Limb (tissue), 2 donors: ENCODE measurements around the gene SGO2.
"Not testable (repeated sequence)": the region's sequence is repeated elsewhere in the genome, so short reads cannot be mapped to it uniquely, and the experiment has no call there.

Experiments
- DNase-seq, 2 donors: peaks; one replicate each; pipeline ENCODE4 v3.0.0-alpha.2; 2016; ENCODE audit errors: extremely low spot score in 2 of 2

The SGO2 gene

DNA sequence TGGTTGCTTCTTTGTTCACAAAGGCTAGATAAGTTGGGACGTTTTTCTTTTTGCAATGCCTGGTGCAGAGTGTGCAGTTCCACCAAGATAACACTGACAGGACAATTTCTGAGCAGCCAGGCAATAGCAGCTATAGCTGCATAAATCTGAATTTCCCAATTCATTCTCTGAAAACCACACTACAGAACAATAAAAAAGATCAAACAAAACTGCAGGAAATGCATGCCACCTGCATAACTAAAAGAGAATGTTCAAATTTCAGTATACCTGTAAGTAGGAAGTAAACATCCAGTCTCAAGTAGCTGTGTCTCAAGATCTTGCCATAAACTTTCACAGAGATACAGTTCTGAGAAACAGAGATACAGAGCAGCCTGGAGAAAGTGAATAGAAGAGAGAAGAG, 10.9 kb upstream of the SGO2 start:
- DNase-seq, result no peak

DNA sequence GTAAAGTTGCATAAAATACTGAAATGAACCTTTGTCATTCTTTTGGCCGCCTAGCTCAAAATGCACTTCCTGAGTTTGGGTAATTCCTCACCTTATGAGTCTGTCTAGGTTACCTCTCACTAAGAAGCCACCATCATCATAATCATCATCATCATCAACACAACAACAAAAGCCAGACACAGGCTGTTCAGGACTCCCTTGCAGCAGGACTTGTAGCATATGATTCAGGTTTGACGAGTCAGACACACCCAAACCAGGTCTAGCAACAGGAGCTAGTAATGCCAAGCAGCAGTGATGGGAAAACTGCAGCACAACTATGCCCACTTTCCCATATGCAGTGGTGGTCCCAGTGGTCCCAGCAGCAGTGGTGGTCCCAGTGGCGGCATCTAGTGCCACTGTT, 2.8 kb upstream of the SGO2 start:
- no peak for DNase-seq

DNA sequence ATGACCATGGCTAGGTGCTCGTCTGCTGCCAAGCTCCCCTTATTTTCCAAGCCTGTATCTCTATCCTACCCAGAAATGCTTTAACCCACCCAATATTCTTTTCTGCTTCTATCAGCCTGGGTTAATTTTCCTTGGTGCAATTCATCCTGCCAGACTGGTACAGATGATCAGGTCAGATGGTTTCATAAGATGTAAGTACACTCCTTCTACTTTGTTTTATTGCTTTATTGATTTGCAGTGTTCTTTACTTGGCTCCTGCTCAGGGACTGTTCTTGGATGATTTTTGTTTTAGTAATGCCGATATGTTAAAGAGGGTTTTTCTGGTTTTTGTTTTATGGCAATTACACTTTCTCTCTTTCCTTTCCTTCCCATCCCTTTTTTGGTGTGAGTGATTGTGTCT, 2.4 kb upstream of the SGO2 start:
- no peak for DNase-seq

DNA sequence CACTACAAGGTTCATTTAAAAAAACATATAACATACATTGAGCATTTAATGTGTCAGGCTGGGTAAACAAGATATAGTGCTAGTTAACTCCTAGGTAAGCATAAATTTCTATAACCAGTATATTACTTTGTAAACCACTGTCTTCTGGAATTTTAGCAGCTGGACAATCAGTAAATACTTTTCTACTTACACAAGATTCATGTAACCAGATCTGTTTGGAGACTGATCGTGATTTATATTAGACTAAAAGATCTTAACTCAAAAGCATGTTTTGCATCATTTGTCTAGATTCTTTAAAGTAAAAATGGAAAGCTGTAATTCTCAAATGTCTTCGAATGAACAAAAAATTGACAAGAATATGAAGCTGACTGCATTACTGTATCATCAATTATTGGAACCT, 941 bp upstream of the SGO2 start:
- no peak for DNase-seq

DNA sequence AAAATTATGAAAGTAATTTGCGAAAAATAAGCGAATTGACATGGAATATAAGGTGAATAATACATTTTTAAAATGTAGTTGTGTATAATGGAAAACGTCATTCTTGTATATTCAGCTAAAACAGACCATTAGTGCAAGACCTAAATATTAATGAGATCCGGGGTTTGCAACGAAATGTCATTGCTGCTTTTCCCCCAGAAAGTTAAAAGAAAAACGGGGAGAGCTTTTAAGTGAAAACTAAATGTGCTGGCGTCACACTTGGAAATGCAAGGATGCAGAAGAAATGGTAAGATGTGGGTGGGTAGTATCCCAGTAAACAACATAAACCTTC, 491 bp upstream of the SGO2 start:
- no peak for DNase-seq

DNA sequence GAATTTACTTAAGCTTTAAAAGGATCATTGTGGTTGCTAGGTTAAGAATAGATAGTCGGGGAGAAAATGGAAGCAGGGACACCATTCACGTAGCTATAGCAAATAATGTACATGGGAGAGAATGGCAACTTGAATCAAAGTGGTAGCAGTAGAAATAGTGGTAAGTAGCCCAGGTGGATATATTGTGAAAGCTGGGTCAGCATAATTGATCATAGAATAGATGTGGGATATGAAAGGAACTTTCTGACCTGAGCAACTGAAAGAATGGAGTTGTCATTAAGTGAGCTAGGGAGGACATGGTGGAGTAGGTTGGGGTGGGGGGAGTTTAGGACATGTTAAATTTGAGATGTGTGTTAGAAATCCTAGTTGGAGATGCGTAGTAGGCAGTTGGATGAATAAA, 2.2 kb downstream of the SGO2 start:
- DNase-seq, result no peak

DNA sequence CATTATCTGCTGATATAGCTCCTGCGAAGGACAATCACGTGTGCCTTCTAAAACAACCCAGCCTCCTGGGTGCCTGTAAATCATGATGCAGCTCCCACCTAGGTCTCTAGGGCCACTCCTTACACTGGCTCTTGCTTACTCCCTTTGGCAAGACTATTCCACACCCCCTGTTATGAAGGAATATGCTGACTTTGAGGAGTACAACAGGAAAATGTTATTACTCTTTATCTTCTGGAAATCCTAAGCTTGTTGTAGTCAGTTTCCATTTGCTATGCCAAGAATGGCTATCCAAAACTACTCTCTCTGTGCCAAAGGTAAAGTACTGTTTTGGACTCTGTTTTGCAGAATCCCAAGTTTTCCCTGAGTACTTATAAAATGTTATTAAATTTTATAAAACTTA, 7.7 kb downstream of the SGO2 start:
- no peak for DNase-seq

DNA sequence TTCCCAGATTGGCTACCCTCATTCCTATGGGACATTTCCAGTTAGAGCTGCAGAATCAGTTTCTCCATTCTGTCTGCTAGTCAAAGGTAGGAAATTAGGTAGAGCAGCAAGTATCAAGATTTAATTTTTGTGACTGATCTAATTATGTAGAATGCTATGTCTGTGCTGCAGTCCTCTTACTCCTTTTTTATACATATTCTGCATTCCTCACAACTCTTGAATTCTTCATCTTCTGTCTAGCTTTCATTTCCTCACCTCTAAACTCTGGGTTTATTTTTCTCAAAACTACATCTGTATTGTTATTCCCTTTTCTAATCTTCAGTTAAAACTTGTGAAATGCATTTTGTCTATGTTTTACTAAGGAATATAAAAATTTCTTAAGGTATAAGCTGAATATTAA, 8.6 kb downstream of the SGO2 start:
- DNase-seq, result no peak

DNA sequence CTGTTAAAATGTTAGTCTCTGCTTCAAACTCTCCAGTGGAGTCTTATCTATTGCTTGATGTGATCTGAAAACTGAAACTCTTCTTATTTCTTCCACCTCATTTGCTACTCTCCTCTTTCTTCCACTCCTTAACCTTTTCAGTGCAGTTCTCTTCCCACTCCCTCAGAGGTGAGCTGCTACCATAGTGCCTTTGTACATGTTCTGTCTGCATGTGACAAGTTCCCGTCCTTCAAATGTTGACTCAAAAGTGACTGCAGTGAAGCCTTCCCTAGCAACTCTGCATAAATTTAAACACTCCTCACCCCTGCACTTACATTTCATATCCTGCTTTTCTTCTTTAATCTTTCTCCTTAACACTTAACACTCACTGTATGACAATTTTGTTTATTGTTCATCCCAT, 12.1 kb downstream of the SGO2 start:
- no peak for DNase-seq

DNA sequence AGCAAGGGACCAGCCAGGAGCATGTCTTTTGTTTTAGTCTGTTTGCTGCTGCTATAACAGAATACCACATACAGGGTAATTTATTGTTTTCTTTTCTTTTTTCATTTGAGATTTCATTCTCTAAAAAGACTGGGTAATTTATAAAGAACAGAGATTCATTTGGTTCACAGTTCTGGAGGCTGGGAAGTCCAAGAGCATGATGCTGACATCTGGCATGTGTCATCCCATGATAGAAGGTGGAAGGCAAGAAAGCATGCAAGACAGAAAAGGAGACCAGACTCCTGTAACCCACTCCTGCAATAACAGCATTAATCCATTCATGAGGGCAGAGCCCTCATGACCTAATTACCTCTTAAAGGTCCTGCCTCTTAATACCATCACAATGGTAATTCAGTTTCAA, 14.8 kb downstream of the SGO2 start:
- DNase-seq, result no peak

DNA sequence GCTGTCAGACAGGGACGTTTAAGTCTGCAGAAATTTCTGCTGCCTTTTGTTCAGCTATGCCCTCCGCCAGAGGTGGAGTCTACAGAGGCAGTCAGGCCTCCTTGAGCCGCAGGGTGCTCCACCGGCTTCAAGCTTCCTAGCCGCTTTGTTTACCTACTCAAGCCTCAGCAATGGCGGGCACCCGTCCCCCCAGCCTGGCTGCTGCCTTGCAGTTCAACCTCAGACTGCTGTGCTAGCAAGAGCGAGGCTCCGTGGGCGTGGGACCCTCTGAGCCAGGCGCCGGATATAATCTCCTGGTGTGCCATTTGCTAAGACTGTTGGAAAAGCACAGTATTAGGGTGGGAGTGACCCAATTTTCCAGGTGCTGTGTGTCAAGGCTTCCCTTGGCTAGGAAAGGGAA, 40.6 kb downstream of the SGO2 start:
- DNase-seq, result not testable (repeated sequence)

DNA sequence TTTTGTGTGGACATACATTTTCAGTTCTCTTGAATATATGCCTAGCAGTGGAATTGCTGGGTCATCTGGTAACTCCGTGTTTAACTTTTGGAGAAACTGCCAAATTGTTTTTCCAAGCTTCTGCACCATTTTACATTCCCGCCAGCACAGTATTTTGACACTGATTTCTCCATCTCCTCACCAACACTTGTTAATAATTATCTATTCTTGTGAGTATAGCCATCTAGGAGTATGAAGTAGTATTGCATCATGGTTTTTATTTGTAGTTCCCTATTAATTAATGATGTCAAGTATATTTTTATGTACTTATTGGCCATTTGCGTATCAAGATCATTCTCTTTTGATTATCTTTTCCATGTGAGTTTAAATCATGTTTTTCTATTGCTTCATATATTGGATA, 41.9 kb downstream of the SGO2 start:
- no peak for DNase-seq

DNA sequence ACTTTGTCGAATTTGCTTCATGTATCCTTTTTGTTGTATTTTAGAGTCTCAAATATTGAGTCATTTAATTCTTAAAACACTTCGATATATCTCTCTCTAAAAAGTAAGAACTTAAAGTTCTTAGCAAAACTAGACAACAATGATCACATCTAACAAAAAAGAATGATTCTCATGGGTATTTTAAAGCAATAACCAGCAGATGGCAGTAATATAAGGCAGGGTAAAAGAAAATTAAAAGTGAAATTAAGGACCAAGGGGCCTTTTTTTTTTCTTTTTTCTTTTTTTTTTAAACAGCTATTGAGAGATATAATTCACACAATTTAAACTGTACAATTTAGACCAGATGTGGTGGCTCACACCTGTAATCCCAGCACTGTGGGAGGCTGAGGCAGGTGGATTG, 50.0 kb downstream of the SGO2 start:
- no peak for DNase-seq

DNA sequence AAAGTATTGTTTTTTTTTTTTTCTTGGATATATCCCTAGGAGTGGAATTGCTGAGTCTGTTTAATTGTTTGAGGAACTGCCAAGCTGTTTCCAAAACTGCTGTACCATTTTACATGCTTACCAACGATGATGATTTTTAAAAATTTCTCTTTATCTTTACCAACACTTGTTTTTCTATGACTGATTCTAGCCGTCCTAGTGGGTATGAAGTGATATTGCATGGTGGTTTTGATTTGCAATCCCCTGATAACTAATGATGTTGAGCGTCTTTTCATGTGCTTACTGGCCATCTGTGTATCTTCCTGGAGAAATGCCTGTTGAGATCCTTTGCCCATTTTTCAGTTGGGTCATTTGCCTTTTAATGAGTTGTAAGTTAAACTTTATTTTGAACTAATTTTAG, 51.0 kb downstream of the SGO2 start:
- no peak for DNase-seq

DNA sequence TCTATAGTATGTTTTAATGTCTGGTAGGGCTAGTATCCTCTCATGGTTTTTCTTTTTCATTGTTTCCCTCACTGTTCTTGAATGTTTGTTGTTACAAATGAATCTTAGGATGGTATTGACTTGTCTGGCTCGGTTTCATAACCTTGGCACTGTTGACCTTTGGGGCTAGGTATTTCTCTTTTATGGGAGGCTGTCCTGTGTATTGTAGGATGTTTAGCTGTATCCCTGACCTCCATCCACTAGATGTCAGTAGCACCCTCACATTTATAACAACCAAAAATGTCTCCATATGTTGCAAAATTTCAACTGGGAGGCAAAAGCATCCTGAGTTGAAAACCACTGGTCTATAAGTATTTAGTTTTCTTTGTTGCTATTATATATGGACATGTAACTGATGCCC, 52.8 kb downstream of the SGO2 start:
- DNase-seq, result no peak

DNA sequence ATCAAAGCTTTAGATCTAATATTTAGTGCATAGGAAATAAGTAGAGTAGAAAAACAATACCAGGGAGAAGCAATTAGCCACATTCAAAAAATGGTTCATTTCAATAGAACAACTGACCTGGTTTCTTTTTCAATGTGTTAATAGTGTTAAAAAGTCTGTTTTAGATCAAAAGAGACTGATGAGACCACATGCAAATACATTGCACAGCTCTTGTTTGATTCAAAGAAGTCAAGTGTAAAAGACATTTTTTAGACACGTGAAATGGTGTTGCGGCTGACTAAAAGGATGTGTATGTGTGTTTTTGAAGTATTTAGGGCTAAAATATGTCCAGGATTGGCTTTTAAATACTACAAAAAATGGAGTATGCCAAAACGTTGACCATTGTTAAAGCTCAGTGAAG, 58.6 kb downstream of the SGO2 start:
- DNase-seq, result no peak

DNA sequence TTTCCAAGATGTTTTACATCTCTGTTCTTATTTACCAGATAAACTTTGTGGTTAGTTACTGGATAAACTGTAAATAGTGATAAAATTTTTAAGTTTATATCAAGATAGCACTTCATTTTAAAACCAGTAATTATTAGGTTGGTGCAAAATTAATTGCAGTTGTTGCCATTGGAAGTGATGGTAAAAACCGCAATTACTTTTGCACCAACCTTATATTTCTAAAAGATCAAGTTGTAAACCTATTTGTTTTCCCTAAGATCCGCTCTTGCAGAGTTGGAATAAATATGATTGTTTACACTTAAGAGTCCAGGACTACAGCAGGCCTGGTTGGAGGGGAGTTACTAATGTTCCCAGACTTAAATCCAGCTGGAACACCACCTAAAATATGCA, 59.3 kb downstream of the SGO2 start:
- no peak for DNase-seq

DNA sequence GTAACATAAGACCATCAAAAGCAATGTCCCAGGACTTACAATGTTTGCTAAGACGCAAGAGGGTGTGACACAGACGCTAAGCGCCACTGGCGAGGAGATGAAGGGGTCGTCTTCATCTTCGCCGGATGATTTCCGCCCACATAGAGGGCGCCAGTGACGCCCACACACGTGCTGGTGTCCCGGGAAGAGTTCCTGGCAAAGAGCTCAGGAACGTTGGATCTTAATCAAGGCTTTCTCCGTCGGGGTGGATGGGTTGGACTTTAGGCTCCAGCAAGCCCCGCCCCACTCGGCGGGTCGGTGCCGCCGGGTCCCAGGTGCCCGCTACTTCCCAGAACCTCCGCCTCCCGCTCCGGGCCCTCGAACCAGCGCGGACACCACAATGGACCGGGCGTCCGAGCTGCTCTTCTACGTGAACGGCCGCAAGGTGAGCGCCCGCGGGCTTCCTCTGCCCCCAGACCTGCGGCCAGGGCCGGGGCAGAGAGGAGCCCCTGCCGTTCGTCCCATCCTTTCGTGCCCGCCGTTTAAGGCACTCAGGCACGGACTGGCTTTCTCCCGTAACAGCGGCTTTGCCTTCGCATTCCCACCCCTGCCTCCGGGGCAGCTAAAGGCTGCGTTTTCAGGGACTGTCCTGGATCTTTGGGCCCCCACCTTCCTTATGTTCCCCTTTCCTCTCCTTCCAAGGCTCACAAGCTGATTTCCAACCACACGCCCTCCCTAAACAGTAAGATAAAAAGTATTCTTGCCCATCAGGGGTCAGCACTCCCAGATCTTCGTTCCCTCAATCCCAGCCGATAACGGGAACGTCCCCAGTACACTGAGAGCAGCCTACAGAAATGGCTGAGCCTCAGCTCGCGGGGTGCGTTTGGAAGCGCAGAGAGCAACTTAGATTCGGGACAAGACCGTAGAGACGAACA, 60.0 kb downstream of the SGO2 start, which contains the start of gene AOX1:
TSS of gene AOX1 (plus strand) at position 285 of the 914 bp plus-strand sequence. CDS start at position 380, 95 bp downstream.
- peak; percentile 55 to 70 for DNase-seq

DNA sequence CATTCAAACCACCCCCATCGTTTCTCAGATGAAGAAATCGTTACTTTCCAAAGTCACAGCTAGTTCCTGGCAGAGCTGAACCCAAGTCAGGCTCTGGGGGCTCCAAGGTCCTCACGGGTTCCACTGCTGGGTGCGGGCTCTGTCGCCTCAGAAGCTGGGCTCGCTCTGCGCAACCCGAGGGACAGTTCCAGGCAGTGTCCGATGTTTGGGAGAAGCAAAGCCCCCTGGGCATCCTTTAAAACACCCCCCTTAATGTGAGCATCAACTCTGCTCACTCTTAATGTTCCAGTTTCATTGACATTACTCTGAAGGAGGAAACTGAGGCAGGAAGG, 60.6 kb downstream of the SGO2 start:
- no peak for DNase-seq

DNA sequence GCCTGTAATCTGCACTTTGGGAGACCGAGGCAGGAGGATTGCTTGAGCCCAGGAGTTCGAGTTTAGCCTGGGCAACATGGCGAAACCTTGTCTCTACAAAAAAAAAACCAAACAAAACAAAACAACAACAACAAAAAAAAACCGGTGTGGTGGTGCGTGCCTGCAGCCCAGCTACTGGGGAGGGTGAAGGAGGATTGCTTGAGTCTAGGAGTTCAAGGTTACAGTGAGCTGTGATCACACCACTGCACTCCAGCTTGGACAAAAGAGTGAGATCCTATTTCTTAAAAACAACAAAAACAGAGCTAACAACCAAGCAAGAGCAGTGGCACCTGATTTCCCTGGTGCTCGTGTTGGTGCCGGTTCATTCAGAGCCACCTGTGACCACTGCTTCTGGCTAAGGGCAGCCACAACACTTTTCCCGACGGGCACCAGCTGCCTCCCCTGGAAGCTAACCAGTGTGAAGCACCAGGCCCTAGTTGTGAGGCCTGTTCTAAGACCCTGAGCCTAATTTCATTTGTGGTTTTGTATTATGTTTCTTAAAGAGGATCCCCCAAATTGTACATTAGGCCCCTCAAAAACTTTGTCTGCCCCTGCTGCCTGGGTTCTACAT, 61.1 kb downstream of the SGO2 start:
- DNase-seq, result no peak

DNA sequence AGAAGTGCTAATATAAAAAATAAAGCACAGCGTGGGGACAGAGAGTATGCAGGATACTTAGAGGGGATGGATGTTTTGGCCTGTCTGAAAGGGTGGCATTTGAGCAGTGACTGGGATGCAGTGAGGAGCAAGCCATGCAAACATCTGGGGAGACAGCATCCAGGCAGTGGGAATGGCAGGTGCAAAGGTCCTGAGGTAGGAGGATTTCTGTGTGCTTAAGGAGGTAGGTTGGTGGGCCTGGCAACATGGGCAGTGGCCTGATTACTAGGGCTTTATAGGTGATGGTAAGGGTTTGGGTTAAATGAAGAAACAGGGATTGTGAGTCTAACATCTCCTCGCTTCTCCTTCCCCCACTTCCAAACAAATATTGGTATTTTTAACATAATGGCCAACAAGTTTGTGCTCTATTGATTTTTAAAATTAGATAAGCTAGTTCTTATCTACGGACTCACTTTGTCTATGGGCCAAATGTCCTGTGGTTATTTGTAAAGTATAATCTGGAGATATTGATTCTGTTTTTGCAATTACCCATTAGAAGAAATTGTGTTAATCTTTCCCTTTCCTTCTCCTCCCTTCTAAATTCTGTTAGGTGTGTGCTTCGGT, 62.2 kb downstream of the SGO2 start:
- no peak for DNase-seq

DNA sequence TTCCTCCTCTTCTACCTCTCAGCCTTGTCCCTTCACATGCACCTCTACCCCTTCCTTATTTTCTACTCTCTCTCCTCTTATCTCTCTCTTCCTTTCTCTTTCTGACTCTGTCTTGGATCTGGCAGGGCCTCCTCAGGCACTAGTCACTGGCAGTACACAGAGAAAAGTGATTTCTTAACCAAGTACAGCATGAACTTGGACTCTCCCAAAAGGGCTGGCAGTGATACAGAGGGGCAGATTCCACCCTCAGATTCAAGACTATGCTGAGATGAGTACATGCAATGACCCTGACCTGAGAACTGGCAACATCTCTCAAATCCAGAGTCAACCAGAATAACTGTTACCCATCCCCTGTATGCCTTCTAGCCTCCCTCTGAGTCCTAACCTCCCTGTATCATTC, 64.1 kb downstream of the SGO2 start:
- no peak for DNase-seq

DNA sequence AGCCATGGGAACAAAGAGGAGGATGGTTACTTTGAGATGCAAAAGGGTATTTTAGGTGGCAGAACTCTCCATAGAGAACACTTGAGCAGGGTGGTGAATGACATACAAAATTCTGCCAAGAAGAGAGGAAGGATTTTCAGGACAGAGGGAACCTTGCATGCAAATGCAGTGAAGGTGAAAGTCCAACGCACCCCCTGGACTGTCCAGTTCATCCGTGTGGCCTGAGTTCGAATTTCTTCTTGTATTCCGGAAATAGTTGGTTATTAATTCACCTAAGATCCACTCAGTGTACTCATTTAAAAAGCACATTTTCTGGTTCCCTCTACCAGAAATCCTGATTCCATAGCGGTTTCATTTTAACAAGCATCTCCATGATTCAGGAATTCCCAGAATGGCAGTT, 65.3 kb downstream of the SGO2 start:
- DNase-seq, result no peak
